SK-MEL-5 (cell line): ENCODE results near the gene OGDHL. TPM values are rescaled to one million over a fixed set of nuclear protein-coding genes. Genes with fewer than 3 reads are reported as not detected.
"Not testable (repeated sequence)": the region's sequence is repeated elsewhere in the genome, so short reads cannot be mapped to it uniquely, and the experiment has no call there.

ENCODE experiments used
- DNase-seq: peaks from one replicate; pipeline ENCODE4 v3.0.0-alpha.2; 2016; ENCODE audit warnings: low read depth, low spot score
- in situ Hi-C: cut with HindIII; loops from 2 replicates; pipeline ENCODE4 v1.10.0; 2016; ENCODE audit warnings: low sequenced_read_pairs, high pct_unique_total_duplicates, low pct_unique_long_range_greater_than_20kb
- total RNA-seq: library from RNA; depleted of rRNA; stranded (reverse); fragments of >200 nt; shearing (Covaris generic); gene quantifications from 2 replicates; pipeline ENCODE4 v1.2.3, GENCODE V29; 2014

The OGDHL gene
- total RNA-seq, 1 experiment from 2014 or later = 15.8 TPM

DNA sequence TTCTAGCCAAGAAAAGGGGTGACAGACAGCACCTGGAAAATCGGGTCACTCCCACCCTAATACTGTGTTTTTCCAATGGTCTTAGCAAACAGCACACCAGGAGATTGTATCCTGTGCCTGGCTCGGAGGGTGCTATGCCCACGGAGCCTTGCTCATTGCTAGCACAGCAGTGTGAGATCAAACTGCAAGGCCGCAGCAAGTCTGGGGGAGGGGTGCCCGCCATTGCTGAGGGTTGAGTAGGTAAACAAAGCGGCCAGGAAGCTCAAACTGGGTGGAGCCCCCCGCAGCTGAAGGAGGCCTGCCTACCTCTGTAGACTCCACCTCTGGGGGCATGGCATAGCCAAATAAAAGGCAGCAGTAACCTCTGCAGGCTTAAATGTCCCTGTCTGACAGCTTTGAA, 47.0 kb downstream of the OGDHL start:
- DNase-seq, in situ Hi-C loops: not testable (repeated sequence)

GRCh38 chr10:49713266-49713665, 48.9 kb downstream of the OGDHL start:
- DNase-seq = no peak
- in situ Hi-C loops = no loop called here

GRCh38 chr10:49711481-49711880, 50.6 kb downstream of the OGDHL start:
- DNase-seq = no peak
- in situ Hi-C loops = no loop called here

GRCh38 chr10:49710966-49711365, 51.2 kb downstream of the OGDHL start:
- no peak for DNase-seq
- in situ Hi-C loops = no loop called here

- in situ Hi-C loops = no loop called here
- no peak for DNase-seq
These were observed 52.2 kb downstream of the OGDHL start for GRCh38 chr10:49709934-49710333.

- DNase-seq = no peak
- in situ Hi-C loops = no loop called here
These were observed 54.5 kb downstream of the OGDHL start for GRCh38 chr10:49707585-49707984.

DNA sequence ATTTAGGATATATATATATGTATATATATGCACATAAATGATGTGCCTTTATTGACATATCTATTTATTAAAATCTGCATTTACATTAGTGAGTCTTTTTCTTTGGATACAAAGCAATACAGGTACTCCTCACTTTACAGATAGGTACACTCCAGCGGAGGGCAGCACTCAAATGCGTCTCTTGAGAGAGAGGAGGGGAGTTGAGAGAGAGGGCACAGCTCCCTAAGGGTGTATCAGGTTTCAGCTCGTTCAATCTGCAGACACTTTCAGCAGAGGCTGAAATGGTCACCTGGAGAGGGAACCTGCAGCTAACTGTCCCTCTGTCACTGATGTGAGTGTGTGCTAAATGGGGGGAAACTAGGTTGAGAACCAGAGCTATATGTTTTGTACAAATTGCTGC, 61.1 kb downstream of the OGDHL start:
- in situ Hi-C loops = no loop called here

GRCh38 chr10:49700211-49700610, 61.9 kb downstream of the OGDHL start:
- DNase-seq = no peak
- in situ Hi-C loops = no loop called here

More for the DNA sequence above, 61.1 kb downstream of the OGDHL start:
- no peak for DNase-seq

GRCh38 chr10:49698679-49699078, 63.4 kb downstream of the OGDHL start:
- no peak for DNase-seq
- in situ Hi-C loops = no loop called here

DNA sequence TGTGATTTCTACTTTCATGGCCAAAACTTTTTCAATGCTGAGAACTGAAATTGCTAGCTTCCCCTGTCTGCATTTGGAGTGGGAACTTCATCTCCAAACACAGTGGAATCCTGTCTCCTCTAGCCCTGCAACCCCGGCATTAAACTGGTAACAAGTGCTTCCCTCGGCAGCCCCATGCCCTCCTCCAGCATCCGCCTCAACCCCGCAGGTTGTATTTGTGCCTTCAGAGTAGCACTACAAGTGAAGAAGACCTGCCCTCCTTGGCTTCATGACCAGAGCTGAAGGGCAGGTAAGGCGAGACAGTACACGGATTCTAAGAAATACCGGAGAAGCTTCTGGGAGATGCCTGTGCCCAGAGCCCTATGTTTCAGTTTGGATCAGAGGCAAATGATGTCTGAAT, 65.8 kb downstream of the OGDHL start:
- in situ Hi-C loops = no loop called here
- no peak for DNase-seq

GRCh38 chr10:49694466-49694865, 67.7 kb downstream of the OGDHL start:
- in situ Hi-C loops = no loop called here
- DNase-seq = no peak

DNA sequence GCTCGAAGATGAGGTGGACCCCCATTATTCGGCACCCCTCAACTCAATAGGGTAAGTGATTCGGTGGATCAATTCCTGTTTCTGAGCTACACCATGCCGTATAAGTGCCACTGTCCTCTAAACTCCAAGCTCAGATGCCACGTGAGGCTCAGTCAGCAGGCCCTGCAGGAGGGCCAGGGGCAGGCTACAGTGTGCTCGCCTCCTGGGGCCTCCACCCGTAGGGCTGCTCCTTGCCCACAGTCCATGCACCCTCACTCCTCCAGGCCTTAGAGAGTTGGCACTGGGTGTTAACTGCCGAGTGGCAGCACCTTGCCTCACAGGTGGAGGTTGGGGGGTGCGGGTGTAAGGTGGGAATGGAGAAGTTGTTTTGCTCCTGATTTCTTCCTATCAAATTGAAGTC, 70.5 kb downstream of the OGDHL start:
- no peak for DNase-seq
- in situ Hi-C loops = no loop called here

GRCh38 chr10:49690698-49691356, 71.3 kb downstream of the OGDHL start:
- no peak for DNase-seq
- in situ Hi-C loops = no loop called here

DNA sequence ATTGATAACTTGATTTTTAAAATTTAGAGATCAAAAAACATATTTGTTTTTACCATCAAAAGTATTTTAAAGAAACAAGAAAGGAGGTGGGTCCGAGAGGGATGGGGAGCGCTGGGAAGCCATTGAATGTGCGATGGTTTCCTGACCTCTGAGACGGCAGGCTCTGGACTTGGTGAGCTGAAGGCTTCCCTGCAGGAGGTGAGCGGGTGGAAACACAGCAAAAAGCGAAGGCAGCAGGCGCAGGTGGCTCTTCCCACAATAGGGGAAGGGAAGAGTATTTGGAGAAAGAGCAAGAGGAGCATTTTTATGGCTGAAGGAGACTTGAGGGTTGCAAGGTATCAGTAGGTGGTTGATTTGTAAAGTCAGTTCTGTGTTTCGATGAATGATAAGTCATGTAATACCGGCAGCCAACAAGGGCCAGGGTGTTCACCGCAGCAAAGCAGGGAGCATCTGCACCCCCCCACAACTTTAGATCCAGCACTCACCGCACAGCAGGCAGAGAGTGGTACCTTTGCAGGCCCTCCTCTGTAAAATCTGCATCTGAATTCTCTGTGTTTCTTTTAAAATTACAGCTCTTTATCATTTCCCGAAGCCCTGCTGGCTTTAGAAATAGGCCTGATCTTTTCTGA, 72.1 kb downstream of the OGDHL start:
- DNase-seq = no peak
- in situ Hi-C loops = no loop called here

GRCh38 chr10:49688920-49689319, 73.2 kb downstream of the OGDHL start:
- in situ Hi-C loops = no loop called here
- DNase-seq = no peak

- in situ Hi-C loops = no loop called here
- no peak for DNase-seq
These were observed 73.8 kb downstream of the OGDHL start for GRCh38 chr10:49688261-49688846.

DNA sequence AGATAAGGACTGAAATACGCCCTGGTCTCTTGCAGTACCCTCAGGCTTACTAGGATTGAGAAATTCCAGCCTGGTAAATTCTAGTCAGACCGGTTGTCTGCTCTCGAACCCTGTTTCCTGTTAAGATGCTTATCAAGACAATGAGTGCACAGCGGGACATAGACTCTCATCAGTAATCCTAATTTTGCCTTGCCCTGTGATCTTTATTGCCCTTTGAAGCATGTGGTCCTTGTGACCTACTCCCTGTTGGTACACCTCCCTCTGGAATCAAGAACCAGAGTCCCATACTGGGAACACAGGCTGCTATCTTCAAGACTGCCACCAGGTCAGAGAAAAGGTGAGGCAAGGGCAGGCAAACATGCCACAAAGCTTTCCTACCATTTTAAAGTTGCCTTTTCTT, 75.5 kb downstream of the OGDHL start:
- DNase-seq = no peak
- in situ Hi-C loops = no loop called here
